ENCODE results near the gene PRPH2.

Gene PRPH2, protein sequence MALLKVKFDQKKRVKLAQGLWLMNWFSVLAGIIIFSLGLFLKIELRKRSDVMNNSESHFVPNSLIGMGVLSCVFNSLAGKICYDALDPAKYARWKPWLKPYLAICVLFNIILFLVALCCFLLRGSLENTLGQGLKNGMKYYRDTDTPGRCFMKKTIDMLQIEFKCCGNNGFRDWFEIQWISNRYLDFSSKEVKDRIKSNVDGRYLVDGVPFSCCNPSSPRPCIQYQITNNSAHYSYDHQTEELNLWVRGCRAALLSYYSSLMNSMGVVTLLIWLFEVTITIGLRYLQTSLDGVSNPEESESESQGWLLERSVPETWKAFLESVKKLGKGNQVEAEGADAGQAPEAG

DNA sequence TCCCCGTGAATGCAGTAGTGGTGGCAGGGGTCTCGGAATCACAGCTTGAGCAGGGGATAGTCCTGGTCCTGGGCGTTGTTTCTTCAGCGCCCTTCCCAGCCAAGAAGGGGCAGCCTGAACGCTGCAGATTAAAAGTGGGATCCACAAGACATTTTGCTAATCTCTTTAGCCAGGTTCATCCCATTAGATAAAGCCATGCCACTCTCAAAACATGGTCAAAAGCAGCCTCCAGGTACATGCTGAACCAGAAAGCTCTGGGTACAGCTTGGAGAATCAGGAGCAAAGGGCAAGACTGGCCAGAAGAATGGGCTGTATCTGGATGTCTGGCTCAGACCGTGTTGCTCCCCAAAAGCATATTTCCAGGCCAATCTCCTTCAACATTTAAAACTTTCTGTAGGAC lies at the start of gene PRPH2:
TSS of gene PRPH2 (minus strand) at position 101 of the 400 bp plus-strand sequence. CDS start 263 bp downstream, outside the sequence.
- DNase-seq, result no peak

DNA sequence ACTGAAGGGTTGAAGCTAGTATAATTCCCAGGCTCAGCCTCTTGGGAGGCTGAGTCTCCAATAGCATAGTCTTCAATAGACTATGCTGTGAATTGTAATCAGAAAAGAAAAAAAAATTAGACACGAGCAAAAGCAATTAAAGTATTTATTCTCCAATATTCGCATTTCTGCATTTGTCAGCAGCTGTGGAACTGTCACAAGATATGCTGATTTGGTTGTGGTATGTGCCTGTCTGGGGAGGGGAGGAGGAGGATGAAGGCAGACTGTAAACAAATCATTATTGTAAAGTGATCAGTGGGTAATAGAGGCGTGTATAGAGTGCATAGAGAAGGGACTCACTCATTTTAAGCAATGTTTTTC lies 49.3 kb upstream of the PRPH2 start:
- peak; percentile 13 for DNase-seq

DNA sequence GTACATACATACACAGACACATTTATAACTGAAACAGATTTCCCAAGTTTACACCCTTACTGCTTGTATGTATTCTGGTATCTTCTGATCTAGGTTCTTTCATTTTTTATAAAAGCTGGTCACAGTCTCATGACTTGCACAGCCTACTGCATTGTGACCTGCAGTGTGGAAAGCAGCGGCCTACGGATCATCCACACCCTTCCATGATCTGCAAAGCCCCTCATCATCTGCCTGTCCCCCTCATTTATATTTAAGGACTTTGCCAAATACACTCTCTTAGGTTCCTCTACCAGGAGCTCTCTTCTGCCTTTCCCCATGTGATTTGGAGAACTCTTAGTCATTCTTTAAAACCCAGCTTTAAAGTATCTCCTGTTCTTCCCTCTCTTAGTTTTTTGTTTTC lies 47.4 kb upstream of the PRPH2 start:
- no peak for DNase-seq

DNA sequence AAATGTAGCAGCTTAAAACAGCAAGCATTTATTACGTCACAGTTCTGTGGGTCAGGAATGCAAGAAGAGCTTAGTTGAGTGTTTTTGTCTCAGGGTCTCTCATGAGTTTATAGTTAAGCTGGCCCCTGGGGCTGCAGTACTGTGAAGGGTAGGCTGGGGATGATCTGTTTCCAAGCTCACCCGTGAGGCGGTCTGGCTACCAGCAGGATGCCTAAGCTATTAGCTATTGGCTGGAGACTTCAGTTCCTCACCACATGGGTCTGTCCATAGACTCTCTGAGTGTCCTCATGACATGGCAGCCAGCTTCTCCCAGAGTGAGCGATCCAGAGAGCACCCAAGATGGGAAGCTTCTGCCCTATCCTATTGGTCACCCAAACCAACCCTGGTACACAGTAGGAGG lies 46.7 kb upstream of the PRPH2 start:
- no peak for DNase-seq

DNA sequence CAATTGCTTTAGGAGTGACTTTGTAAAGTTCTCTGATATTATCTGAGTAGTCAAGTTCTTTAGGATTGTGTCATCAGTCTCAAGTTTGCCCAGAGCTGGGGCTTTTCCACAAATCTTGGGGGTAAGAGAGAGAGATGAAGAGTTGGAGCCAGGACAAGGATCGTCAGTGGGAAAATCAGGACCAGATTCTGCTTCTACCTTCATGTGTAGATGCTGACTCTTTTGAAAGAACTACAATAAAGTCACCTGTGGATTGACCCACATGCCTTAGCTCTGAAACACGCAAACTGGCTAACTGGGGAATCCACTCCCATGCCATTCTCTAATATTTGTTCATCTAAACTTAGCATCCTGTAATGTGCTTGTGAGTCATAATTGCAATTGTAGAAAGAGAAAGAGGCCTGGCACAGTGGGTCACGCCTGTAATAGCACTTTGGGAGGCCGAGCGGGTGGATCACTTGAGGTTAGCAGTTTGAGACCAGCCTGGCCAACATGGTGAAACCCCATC lies 43.8 kb upstream of the PRPH2 start:
- DNase-seq, result no peak

DNA sequence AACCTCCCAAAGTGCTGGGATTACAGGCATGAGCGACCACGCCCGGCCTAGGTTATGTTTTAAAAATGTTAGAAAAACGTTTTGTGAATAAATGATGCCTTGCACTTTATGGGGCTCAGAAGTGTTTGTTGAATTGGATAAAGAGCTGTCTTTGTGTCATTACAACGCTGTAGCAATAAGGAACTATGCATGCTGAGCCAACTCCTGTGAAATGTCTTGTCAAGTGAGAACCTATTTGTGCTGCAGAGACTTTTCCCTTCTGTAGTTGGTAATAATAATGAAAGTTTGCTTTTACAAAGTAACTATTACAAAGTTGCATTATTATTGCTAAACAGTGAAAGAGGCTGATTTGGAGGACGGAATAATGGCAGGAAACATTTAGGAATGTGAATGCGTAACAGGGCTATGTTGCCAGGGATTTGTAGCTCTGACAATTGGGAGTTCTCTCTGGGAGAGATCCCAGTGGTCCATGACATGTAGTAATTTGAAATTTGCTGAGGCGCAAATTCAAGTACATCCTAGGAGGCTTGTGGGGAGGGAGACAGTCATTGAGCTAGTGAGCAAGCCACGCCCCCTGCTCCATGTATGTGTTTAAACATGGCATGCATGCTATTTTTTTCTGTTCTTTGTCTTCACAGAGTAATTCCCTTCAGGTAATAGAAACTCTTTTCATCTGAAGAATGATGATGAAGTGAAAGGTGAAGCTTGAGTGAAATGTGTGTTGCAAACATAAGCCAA lies 42.7 kb upstream of the PRPH2 start:
- DNase-seq, result no peak

DNA sequence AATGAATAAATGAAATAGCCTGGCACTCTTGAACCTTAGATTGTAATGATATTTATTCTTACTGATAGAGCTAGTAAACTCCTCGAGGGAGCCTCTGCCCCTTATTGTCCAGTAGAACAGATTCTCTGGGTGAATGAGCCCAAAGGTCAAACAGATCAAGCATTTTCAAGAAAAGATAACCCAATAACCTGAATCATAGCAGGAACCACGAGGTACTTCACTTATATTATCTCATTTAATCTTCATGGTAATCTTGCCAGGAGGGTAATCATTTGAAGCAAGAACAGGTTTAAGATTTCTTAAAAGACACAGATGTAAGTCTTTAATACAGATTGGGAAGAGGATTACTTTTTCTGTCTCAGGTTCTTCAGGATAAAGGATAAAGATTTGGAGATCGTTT lies 40.6 kb upstream of the PRPH2 start:
- DNase-seq, result no peak

DNA sequence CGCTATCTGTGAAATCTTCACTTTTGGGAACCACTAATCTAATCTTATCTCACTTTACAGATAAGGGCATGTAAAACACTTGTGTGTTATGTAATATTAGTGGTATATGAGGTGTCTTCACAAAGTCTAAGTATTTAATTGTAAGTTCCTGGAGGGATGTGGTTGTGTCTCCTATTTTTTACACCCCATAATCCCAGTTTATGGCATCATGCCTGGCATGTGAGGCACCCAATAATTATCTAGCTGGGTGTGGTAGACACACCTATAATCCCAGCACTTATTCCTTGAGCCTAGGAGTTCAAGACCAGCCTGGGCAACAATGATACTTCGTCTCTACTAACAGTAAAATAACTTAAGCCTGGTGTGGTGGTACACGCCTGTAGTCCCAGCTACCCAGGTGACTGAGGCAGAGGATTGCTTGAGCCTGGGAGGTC lies 40.0 kb upstream of the PRPH2 start:
- no peak for DNase-seq

DNA sequence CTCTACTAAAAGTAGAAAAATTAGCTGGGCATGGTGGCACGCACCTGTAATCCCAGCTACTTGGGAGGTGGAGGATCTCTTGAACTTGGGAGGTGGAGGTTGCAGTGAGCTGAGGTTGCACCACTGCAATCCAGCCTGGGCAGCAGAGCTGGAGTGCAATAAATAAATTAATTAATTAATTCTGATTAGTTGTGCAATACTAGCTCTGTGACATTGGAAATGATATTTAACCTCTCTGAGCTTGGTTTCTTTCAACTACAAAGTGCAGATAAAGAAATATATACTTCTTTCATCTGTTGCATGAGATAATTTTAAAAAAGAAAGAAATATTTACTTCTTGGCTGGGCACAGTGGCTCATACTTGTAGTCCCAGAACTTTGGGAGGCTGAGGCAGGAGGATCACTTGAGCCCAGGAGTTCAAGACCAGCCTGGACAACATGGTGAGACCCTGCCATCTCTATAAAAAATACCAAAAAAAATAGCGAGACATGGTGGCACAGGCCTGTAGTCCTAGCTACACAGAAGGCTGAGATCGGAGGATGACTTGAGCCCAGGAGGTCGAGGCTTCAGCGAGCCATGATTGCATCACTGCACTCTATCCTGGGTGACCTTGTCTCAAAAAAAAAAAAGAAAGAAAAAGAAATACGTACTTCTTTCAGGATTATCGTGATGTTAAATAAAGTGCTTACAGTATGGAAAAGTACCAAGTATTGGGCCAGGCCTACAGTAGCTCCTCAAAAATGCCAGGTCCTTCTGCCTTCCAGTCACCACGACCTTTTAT lies 39.1 kb upstream of the PRPH2 start:
- no peak for DNase-seq

DNA sequence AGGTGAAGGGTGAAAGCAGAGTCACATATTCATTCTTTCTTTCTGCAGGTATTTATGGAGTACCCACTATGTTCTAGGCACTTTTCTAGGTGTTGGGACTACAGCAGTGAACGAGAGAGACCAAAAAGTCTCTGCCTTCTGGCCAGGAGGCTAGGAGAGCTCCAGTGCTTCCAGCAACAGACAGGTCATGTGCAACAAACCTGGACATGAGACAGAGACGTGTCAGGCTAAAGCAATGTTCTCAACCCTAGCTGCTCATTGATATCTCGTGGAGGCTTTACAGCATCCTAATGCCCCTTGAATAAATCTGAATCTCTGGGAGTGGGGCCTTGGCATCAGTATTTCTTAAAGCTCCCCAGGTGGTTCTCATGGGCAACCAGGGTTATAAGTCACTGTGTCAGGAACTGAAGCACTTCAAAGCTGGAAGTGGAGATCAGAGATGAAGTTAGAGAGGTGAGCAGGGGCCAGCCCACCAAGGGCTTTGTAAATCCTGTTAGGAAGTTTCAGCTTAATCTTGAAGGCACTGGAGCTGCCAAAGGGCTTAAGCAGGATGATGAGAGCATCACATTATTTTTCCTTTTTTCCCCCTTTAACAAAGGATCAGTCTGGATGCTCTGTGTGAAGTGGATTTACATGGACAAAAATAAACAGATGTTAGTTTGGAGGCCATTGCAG lies 36.5 kb upstream of the PRPH2 start:
- no peak for DNase-seq

DNA sequence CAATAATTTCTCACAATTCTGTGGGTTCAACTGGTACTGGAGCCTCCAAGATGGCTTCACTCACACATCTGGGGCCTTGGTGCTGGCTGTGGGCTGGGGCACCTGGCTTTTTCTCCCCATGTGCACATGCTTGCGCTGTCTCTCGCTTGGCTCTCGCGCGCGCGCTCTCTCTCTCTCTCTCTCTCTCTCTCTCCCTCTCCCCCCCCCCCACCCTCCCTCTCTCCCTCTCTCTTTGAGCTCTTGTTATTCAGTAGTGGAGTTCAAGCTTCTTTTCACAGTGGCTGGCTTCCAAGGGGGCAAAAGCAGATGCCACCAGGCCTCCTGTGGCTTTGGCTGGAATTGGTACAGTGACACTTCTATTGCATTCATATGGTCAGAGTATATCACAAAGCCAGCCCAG lies 34.3 kb upstream of the PRPH2 start:
- DNase-seq, result no peak

DNA sequence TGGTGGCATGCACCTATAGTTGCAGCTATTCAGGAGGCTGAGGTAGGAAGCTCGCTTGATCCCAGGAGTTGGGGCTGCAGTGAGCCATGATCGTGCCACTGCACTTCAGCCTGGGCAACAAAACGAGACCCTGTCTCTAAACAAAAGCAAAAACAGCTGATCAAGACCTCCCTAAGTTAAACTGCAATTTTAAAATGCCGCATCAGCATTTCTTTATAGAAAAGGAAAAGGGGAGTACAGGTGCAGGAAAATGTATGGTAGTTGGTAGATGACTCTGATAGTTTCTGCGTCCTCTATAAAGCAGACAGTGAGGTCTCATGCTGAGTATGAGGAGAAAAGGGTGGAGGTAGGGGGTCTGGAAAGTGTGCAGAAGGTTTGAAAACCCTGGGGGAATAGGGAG lies 32.4 kb upstream of the PRPH2 start:
- no peak for DNase-seq

DNA sequence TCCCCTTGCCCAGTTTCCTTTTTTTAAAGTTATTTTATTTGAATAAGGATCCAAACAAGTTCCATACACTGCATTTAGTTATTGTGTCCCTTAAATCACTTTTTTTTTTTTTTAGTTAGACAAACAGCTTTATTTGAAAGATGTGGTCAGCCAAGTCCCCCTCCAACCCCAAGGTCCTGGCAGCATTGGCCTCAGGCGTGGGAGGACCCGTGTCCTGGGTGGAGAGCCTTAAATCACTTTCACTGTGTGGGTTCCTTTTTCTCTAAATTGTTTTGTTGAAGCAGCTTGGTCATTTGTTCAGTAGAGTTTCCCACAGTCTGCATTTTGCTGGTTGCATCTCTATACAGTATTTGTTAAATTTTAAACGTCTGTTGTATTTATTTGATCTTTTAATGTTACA lies 28.7 kb upstream of the PRPH2 start:
- no peak for DNase-seq

DNA sequence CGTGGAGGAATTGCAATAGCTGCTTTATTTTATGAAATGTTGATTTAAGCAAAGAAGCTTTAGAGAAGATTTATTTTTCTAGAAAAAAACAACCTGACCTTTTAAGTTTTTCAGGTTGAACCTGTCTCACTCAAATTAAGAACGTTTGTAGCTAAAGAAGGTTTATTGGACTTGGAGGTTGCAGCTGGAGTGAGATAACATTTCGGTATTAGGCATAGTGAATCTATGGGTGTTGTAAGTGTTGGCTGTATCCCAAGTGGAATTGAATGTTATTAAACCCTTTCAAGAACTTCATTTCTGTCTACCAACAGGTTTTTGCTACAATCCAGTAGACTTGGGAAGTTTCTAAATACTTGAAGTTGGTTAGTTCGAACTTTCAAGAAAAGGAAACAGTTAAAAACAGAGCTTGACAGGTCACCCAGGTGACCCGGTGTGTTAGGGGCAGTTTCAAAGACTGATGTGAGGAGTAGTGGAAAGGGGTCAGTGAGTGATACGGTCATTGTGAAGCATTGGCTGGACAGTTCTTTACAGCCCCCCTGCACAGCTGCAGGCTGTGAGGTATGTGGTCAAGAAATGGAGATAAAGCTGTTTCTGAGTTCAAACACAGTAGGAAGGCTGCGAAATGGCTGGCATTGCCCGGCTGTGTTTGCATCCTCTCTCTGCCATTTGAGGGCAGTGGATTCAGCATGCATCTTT lies 26.0 kb upstream of the PRPH2 start:
- no peak for DNase-seq

DNA sequence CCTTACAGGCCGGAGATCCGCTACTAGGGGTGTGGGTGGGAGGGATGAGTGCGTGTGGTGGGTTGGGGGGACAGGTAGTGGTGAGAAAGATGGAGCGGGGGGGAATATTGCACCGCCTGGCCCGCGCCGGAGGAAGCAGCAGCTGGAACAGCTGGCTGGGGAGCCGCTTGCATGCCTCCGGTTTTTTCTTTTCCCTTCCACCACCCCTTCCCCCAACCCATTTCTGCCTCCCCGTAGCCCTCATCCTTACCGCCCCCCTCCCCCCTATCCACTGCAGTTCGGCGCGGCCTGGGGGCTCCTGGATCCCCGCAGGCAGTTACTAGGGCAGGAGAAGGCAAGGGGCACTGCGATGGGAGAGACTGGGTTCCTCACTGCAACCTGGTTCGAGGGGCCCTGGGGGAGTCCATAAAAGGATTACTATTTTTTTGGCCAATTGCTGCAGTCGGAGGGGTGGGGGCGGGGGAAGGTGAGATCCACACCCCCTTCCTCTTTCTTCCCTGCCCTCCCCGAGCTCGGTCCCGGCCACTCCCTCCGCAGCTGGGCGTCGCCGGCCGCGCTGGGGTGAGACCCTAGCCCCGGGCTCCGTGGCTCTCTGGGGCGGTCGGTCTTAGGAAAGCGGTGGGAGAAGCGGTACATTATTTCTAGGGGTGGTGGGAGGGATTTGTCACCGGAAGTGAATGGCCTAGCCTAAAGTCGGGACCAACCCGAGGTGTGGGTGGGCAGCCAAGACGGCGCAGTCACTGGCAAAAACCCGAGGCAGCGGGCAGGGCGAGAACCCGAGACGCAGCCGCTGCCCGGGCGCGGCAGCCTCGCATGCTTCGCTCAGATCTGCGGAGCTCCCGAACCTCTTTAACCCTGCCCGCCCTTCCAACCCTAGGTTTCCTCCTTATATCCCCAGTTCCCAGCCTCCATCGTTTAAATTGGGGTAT lies 24.3 kb upstream of the PRPH2 start:
- peak; percentile 81 for DNase-seq

DNA sequence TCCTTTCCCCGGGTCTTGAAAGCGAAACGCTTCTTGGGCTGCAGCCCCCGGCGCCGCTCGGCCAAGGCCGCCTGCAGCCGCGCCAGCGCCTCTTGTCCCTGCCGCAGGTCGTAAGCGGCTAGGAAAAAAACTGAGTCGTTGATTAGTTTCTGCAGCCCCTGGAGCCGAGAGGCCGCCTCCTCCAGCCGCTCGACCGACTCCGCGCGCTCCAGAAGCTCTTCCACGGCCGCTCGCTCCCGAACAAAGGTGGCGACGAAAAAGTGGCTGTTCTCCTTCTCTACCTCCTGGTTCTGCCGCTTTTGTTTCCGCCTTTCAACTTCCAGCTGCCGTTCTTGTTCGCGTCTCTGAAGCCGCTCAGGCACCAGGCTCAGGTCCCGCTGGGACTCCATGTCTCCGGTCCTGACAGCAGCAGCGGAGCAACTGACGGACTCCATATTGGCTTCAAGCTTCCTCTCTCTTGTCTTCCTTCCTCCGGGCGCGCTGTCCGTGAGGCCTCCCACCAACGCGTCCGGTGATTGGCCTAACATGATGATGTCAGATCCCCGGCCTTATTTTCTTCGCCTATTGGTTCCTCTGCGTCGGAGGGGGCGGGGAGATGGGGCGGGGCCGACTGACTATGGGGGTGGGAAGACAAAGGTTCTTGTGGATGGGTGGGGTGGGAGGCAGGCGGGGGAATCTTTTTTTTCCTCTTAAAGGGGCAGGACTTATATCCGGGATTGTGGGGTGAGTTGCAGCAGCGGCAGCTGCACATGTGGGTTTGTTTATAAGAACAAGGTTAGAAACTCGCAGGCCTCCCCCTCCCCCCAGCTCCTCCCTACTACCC lies 23.5 kb upstream of the PRPH2 start, which contains the start of gene TBCC:
TSS of gene TBCC (minus strand) at position 464 of the 823 bp plus-strand sequence. CDS start at position 434, 30 bp downstream.
- peak; percentile 95 for DNase-seq

DNA sequence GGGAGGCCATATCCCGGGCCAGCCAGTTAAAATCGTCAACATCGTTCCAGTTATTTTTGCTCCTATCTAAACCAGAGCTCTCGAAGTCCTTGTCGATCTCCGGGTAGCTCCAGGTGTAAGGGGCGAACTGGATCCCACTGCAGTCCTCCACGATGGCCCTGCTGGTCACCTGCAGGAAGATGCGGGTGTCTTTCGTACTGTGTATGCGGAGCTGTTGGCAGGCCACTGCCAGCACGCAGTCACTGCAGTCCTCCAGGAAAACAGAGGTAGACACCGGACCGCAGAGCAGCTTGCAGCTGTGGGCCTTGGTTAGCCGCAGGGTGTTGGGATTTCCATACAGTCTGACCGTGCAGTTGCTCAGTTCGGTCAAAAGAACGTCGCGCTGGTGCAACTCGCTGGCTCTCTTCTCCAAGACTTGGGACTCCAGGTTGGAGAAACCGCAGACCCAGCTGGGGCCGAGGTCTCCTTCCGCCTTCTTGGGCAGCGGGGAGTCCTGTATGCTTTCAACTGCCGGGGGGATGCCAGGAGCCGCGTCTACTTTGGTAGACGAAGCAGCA lies 22.8 kb upstream of the PRPH2 start:
- peak; percentile 19 for DNase-seq

DNA sequence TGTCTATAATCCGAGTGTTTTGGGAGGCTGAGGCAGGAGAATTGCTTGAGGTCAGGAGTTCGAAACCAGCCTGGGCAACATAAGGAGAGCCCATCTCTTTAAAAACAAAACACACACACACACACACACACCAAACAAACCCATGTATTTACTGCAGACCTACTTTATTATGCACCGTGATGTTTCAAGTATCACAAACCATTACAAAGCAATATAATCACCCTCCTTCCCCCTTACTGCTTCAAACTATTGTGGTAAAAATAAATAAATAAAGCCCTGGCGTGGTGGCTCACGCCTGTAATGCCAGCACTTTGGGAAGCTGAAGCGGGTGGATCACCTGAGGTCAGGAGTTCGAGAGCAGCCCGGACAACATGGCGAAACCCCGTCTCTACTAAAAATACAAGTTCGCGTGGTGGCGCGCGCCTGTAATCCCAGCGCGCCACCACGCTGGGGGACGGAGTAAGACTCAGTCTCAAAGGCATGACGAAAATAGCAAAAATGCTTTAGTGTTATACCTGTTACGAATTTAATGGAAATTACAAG lies 22.0 kb upstream of the PRPH2 start:
- DNase-seq, result no peak

DNA sequence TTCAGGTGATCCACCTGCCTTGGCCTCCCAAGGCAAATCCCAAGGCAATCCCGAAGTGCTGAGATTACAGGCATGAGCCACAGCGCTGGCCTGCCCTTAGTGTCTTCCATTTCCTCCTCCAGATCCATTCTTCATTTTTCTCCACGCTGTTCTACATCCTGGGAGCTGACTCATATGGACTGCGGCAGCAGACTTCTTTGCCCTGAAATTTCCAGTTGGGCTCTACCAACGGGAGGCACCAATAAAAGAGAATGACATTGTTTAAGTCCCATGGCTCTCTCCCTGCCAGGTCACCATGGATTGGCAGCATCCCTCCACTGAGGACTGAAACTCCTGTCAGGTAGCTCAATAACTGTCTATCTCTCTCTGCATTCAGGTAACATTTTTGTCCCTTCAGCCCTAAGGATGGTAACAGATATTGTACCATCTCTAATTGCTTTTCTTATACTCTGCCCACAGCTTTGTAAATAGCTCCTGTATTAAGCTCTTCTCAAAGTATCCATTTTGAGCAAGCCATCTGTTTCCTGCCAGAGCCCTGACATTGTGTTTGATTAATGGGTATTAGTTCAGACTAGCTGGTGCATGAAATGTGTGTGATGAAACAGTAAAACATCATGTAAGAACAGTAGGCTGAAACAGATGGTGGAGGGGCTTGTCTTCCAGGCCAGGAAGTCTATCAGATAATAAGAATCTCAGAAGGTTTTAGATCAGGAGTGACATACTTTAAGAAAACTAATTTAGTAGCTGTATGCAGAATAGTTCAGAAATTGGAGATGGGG lies 19.9 kb upstream of the PRPH2 start:
- DNase-seq, result no peak

Data from stimulated activated CD4-positive, alpha-beta T cell treated with anti-CD3 and anti-CD28 coated beads, Interleukin-4, amount 100 ng/mL, for 24 hours (primary cell).